CD4-positive, alpha-beta T cell treated with Interleukin-1 beta for 1 hour (primary cell): ENCODE measurements around the gene OAT.
"Not testable (repeated sequence)": the region's sequence is repeated elsewhere in the genome, so short reads cannot be mapped to it uniquely, and the experiment has no call there.

Experiments
- DNase-seq, 2 donors: peaks; one replicate each; pipeline ENCODE4 v3.0.0-alpha.2; 2020 to 2022

OAT gene

GRCh38 chr10:124376411-124376810 is 42.3 kb downstream of the OAT start:
- no peak for DNase-seq

GRCh38 chr10:124375691-124376090 is 43.0 kb downstream of the OAT start:
- no peak for DNase-seq

- no peak for DNase-seq
These were observed 43.4 kb downstream of the OAT start for GRCh38 chr10:124375353-124375614.

- DNase-seq, result no peak
These were observed 44.0 kb downstream of the OAT start for GRCh38 chr10:124374535-124375352.

- DNase-seq, result no peak
These were observed 45.8 kb downstream of the OAT start for GRCh38 chr10:124372899-124373298.

GRCh38 chr10:124370426-124370825 is 48.3 kb downstream of the OAT start:
- no peak for DNase-seq

- DNase-seq, result no peak
These were observed 48.7 kb downstream of the OAT start for GRCh38 chr10:124369986-124370385.

- DNase-seq, result not testable (repeated sequence)
These were observed 49.2 kb downstream of the OAT start for GRCh38 chr10:124369533-124369932.

- no peak for DNase-seq
These were observed 49.7 kb downstream of the OAT start for GRCh38 chr10:124369066-124369465.

GRCh38 chr10:124367936-124368335 is 50.8 kb downstream of the OAT start:
- no peak for DNase-seq

GRCh38 chr10:124367414-124367813 is 51.3 kb downstream of the OAT start:
- DNase-seq, result no peak

- no peak for DNase-seq
These were observed 51.9 kb downstream of the OAT start for GRCh38 chr10:124366825-124367224.

- DNase-seq, result no peak
These were observed 52.4 kb downstream of the OAT start for GRCh38 chr10:124366343-124366742.

- no peak for DNase-seq
These were observed 54.0 kb downstream of the OAT start for GRCh38 chr10:124364674-124365073.

GRCh38 chr10:124362568-124362967 is 56.2 kb downstream of the OAT start:
- no peak for DNase-seq

- no peak for DNase-seq
These were observed 59.3 kb downstream of the OAT start for GRCh38 chr10:124359336-124359832.

- no peak for DNase-seq
These were observed 61.2 kb downstream of the OAT start for GRCh38 chr10:124357561-124357885.

- DNase-seq, result no peak
These were observed 61.8 kb downstream of the OAT start for GRCh38 chr10:124356701-124357560.

GRCh38 chr10:124354411-124355382 is 64.0 kb downstream of the OAT start:
- peak; percentile 1 to 30 for DNase-seq

GRCh38 chr10:124353896-124354295 is 64.8 kb downstream of the OAT start:
- DNase-seq, result no peak

GRCh38 chr10:124353091-124353815 is 65.5 kb downstream of the OAT start:
- no peak for DNase-seq

- no peak for DNase-seq
These were observed 67.1 kb downstream of the OAT start for GRCh38 chr10:124351481-124352220.
